HepG2 (cell line): ENCODE results near the gene RPGR. TPM values are rescaled to one million over a fixed set of nuclear protein-coding genes. Genes with fewer than 3 reads are reported as not detected.

Source experiments
- ATAC-seq: fragments of 200-7000 bp; cut with Tn5 transposase; 3 replicates; pipeline ENCODE4 v1.9.1; 2020; ENCODE audit warnings: mild to moderate bottlenecking, moderate library complexity
- BruUV-seq: library from RNA; stranded (reverse); fragments of 400-500 nt; replicated peaks from 2 replicates; lab custom pipeline; 2021; lab: Mats Ljungman, UMichigan
- CTCF ChIA-PET: fragments of 300-600 bp; formaldehyde crosslinking; extraction: SDS; loops from one replicate; lab custom pipeline; 2021; ENCODE audit warnings: low total read pairs, inconsistent platforms, low intra/inter-chr PET ratio; lab: Yijun Ruan, JAX
- POLR2A ChIA-PET: fragments of 350-600 bp; sonication (Branson Sonifier 250); formaldehyde crosslinking; loops from one replicate; lab custom pipeline; 2020; ENCODE audit warnings: antibody characterized with exemption, inconsistent platforms; lab: Yijun Ruan, JAX
- DNase-seq: peaks from one replicate; pipeline ENCODE4 v3.0.0-alpha.2; 2015; ENCODE audit warnings: low spot score
- FAIRE-seq: peaks from 3 replicates; lab custom pipeline; 2011; peaks lifted over from hg19 to GRCh38; lab: Jason Lieb, UNC
- H2AFZ ChIP-seq: one replicate; pipeline ENCODE4 v1.6.1; 2011; ENCODE audit warnings: low read length, inconsistent platforms
- H3K27ac ChIP-seq: fragments of 300-600 bp; 3 replicates; pipeline ENCODE4 v1.8.0; 2011; ENCODE audit warnings: mixed run types, mild to moderate bottlenecking, mixed read lengths, low read length, inconsistent platforms; ENCODE audit not compliant: insufficient read depth; ENCODE audit errors: extremely low read length
- H3K27me3 ChIP-seq, 2 experiments: fragments of 200-600 bp in 1 of 2; 2 replicates in 1 of 2; 3 replicates in 1 of 2; pipeline versions ENCODE4 v1.6.0 to v1.8.0; 2011; ENCODE audit warnings: low read length in 2 of 2, mild to moderate bottlenecking in 2 of 2, moderate library complexity in 2 of 2, inconsistent platforms in 1 of 2; ENCODE audit not compliant: insufficient read depth in 2 of 2, control insufficient read depth in 1 of 2
- H3K36me3 ChIP-seq, 2 experiments: fragments of 200-600 bp in 1 of 2; replicated peaks in 1 of 2; 2 replicates in 1 of 2; 3 replicates in 1 of 2; pipeline versions ENCODE4 v1.5.1 to v1.8.0; 2011; ENCODE audit warnings: low read length in 2 of 2, inconsistent platforms in 1 of 2; ENCODE audit not compliant: insufficient read depth in 2 of 2, control insufficient read depth in 1 of 2
- H3K4me1 ChIP-seq: 2 replicates; pipeline ENCODE4 v1.5.1; 2012; ENCODE audit warnings: low read length, inconsistent platforms; ENCODE audit not compliant: insufficient read depth
- H3K4me2 ChIP-seq: 2 replicates; pipeline ENCODE4 v1.6.0; 2011; ENCODE audit warnings: low read depth, low read length, inconsistent platforms
- H3K4me3 ChIP-seq, 3 experiments: fragments of 200-600 bp in 1 of 3; sonication (generic), shearing (Covaris generic) in 1 of 3; replicated peaks in 1 of 3; 2 replicates each; pipeline ENCODE4 v1.5.1; 2011 to 2016; ENCODE audit warnings: low read length in 3 of 3, inconsistent platforms in 2 of 3, low read depth in 2 of 3, mild to moderate bottlenecking in 2 of 3, control low read depth in 1 of 3, mixed read lengths in 1 of 3; ENCODE audit not compliant: insufficient read depth in 1 of 3
- H3K79me2 ChIP-seq: one replicate; pipeline ENCODE4 v1.6.1; 2011; ENCODE audit warnings: low read length, inconsistent platforms; ENCODE audit not compliant: insufficient read depth
- H3K9ac ChIP-seq: 2 replicates; pipeline ENCODE4 v1.6.0; 2011; ENCODE audit warnings: mild to moderate bottlenecking, low read depth, low read length, inconsistent platforms; ENCODE audit not compliant: insufficient read depth
- H3K9me3 ChIP-seq: 2 replicates; pipeline ENCODE4 v1.5.1; 2012; ENCODE audit warnings: mild to moderate bottlenecking, low read length
- H4K20me1 ChIP-seq: 2 replicates; pipeline ENCODE4 v1.6.0; 2011; ENCODE audit warnings: inconsistent platforms, mild to moderate bottlenecking, low read length, moderate library complexity; ENCODE audit not compliant: insufficient read depth
- NBN ChIP-seq: fragments of 450-650 bp; conservative IDR thresholded peaks from 2 replicates; pipeline ENCODE4 v1.6.1; 2017
- NFIC ChIP-seq: IDR thresholded peaks from 2 replicates; pipeline ENCODE4 v1.6.1; 2012; ENCODE audit warnings: mild to moderate bottlenecking, low read length, inconsistent platforms
- TIGD3 ChIP-seq: sonication (generic); formaldehyde crosslinking; IDR thresholded peaks from 2 replicates; pipeline ENCODE4 v1.5.1; 2020; ENCODE audit warnings: mild to moderate bottlenecking, missing genetic modification reagents, borderline replicate concordance
- ZNF687 ChIP-seq: sonication (generic); formaldehyde crosslinking; IDR thresholded peaks from 2 replicates; pipeline ENCODE4 v1.5.1; 2020; ENCODE audit warnings: mild to moderate bottlenecking, missing genetic modification reagents, moderate library complexity
- WGBS: methylation state at CpG from one replicate; pipeline ENCODE4 v1.1.6; 2017; ENCODE audit warnings: low lambda C conversion rate; 5-methylcytosine and 5-hydroxymethylcytosine counted together
- in situ Hi-C: cut with HindIII; loops from 2 replicates; pipeline ENCODE4 v1.10.0; 2017; ENCODE audit warnings: low pct_unique_long_range_greater_than_20kb; ENCODE audit not compliant: extremely low pct_ligation_motif_present
- intact Hi-C: fragments of 100-400 bp; cut with micrococcal nuclease; formaldehyde crosslinking; loops from one replicate; pipeline ENCODE4 v1.10.0; 2022; ENCODE audit not compliant: unreplicated experiment
- polyA plus RNA-seq, 8 experiments: library from polyadenylated mRNA; depleted of rRNA in 3 of 8; stranded (reverse) in 7 of 8; unstranded in 1 of 8; fragments of >200 nt; fragmentation: Illumina TruSeq in 4 of 8; extraction: Trizol in 4 of 8; gene quantifications; 2 replicates each; pipeline versions ENCODE4 v1.2.1 to v1.2.3, GENCODE V29; 2011 to 2016; ENCODE audit warnings: low read depth in 4 of 8, missing spikeins in 1 of 8, mixed read lengths in 1 of 8; ENCODE audit not compliant: insufficient read depth in 1 of 8
- total RNA-seq, 5 experiments: library from RNA; depleted of rRNA; stranded (reverse); fragments of >200 nt; fragmentation: Illumina TruSeq; extraction: Trizol; gene quantifications; 2 replicates each; pipeline ENCODE4 v1.2.3, GENCODE V29; 2016; ENCODE audit warnings: low read depth in 1 of 5

The RPGR gene
- total and polyA plus RNA-seq, 2 of the 13 experiments (the other 11 are each of a cell fraction or from before 2014, with no cell fraction given) = 2.1 to 12.1 TPM

- peak within 1 kb of the TSS in 1 of 3 experiments; percentile 37; a peak in 2 of 6 replicates for H3K4me3 ChIP-seq
- no peak within 1 kb of the TSS for H2AFZ ChIP-seq
- peak; percentile 19; the same call in 1 of the 2 replicates for TF ChIP-seq ZNF687 (CRISPR knock-in tag)
- no peak for TF ChIP-seq TIGD3 (CRISPR knock-in tag)
- no peak for TF ChIP-seq NFIC
- TF ChIP-seq NBN = no peak
- TF ChIP-seq, all 625 proteins: peak for 1
- no TSS peak for BruUV-seq
- Histone ChIP-seq H4K20me1 (no peaks in the 10 kb centered on the region), H3K4me1 (no peaks in the 10 kb centered on the region), H3K36me3 (no peaks in the 10 kb centered on the region), H3K9ac (no peak within 1 kb of the TSS), H3K79me2 (no peaks in the 10 kb centered on the region), H3K27me3 (peaks cover 2 to 19% of the 10 kb centered on the region in 2 experiments; a peak in 4 of 5 replicates), H3K4me2 (peak within 1 kb of the TSS; percentile 51), H3K27ac (no peak within 1 kb of the TSS), H3K9me3 (no peaks in the 10 kb centered on the region)
- 8% methylated on average over 2 of the region's 76 CpGs for WGBS
- no peak for FAIRE-seq
- POLR2A ChIA-PET = no interaction called here
- DNase-seq = no peak
- CTCF ChIA-PET = no interaction called here
- intact Hi-C loops (no loop called here), in situ Hi-C loops (no loop called here)
- peak; percentile 82 for ATAC-seq
These were observed 106.6 kb downstream of the RPGR start, which contains the start of gene SRPX for GRCh38 chrX:38220415-38221390. Gene SRPX (minus strand): TSS chrX:38220871. CDS start chrX:38220792, 79 bp downstream.
